Stimulated activated CD8-positive, alpha-beta memory T cell treated with anti-CD3 and anti-CD28 coated beads, Interleukin-15, amount 100 ng/mL, for 4 hours (primary cell): ENCODE measurements around the gene AP4B1.

Experiments used
- DNase-seq, 2 donors: peaks; one replicate each; pipeline ENCODE4 v3.0.0-alpha.2; 2020; ENCODE audit warnings: low read depth in 2 of 2

Gene AP4B1

DNA sequence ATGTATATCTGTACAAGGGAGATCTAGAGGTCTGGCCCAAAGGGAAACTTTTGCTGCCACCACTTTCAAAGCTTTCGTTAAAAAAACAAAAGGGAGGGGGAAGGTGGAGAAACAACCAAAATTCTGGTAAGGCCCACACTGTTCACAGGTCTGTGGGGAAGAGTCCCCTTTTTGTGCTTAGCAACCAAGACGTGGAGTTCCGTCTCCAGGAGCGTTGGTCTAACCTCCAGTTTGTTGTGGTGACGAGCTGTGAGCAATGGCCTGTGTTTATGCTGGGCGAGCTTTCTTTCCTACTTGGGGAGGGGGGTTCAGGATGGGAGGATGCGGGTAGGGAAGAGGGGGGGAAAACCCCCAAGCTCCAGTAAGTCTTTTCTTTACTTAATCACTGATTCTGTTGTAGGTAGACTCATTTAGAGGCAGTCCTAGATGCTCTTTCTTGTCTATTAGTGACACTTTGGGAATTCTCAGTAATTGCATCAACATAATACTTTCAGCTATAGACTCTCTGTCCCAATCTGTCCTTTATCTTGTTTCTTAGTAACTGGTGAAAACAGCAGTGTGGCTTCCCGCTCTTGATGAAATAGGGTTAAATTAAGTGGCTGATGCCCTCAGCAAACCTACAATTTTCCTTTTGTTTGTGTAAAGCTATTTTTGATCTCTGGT, 26.0 kb upstream of the AP4B1 start:
- peak; percentile 39 to 53 for DNase-seq

DNA sequence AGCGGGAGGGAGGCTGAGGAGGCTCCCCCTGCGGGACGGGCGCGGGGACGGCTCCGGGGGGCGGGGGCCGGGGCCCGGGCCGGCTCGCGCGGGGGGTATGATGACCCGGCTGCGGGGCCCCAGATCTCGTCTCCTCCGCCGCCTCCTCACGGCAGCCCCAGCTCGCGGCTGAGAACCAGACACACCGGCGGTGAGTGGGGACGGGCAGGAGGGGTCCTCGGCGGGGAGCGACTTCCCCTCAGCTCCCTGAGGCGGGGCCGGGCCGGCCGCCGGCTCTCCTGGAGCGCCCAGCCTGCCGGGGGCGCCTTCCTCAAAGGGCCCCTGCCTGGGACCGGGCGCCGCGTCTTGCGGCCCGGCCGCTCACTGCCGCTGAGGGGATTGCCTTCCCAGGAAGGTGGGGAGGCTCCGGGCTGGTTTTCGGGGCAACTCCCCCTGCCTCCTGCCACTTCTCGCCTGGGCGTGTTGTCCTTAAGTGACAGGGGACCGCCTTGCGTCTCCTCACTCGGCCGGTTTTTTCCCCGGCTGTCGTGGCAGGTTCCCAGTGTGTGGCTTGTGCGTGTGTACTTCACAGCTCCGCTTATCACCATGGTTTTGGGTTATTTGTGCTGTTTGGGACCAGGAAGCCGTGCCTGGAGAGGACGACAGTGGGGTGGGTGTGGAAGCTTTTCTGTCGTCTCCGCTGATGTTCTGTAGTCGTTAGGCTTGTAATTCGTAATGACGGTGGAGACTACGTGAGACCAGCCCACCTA, 25.3 kb upstream of the AP4B1 start:
- DNase-seq, result peak; percentile 36 to 45

DNA sequence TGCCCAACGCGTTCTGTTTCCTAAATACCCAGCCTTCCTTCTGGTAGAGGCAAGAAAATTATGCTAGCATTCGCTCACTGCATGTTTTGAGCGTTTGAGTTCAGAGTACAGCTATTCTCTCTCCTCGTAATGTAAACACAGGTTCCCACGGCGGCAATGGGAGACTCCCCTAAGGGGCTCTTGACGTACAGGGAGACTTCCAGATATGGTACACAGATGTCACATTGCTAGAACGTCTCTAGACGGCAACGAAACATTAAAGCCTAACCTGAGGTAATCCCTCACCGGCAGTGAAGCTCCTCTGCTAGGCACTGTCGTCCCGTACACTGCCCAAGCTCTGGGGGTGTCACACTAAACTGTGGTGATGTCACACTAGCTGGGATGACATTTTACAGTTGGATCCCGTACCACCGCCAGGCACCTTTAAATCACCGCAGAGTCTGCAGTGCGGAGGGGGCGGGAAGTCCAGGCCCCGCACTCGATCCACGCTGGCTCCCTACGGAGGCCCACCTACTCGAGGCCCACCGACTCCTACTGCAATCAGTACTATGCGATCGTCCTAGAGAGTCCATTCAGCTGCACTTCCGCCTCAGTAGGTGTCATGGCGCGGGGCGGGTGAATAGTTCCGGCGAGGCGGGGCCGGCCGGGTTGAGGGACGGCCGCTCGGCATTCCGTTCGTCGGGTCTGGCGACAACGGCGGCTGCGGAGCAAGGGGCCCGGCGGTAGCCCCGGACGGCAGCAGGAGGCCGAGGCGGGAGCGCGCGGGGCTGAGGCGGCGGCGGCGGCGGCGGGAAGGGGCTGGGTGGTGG, 24.5 kb upstream of the AP4B1 start, which contains the start of gene HIPK1:
HIPK1 (plus strand) TSS at position 384 of the 809 bp plus-strand sequence.
- DNase-seq, result peak; percentile 81 to 86

DNA sequence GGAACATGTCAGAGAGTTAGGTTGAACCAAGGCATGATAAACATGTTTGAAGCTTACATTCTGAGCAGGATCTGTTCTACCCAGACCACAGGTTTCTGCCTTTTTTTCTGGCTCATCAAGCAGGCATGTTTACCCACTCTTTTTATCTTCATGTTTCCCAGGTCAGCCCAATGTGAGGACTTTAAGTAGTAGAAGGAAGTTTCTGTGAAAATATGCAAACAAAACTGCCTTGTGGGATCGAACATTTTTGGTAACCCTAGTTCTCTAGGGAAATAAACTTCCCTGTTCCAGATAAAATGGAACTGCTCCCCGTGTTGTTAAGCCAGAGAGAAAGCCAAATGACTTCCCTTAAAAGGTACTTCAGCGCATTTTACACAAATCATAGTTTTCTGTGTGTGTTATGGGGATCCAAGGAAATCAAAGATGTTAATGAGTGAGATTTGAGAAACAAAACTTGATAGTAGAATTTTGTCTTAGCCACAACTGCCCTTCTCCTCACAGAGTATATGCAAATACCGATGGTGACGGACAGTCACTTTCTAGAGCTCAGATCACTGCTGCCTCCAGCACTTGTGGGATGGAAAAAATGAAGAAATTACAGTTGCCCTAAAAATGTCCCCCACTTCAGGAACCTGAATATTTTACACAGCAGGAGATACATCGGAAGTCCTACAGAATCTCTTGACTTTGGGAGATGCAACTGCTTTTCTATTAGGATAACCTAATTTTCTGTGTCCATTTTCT, 23.8 kb upstream of the AP4B1 start:
- DNase-seq, result no peak

DNA sequence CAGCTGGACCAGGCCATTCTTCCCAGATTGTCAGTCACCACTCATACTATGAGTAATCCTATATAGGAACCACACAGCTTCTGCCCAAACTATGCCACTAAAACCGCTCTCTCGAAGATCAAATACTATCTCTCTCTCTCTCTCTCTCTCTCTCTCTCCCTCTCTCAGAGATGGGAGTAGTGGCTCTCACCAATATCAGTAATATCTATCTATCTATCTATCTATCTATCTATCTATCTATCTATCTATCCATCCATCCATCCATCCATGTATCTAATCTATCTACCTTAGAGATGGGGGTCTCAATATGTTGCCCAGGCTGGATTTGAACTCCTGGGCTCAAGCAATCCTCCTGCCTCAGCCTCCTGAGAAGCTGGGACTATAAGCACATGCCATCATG, 19.9 kb upstream of the AP4B1 start:
- no peak for DNase-seq

DNA sequence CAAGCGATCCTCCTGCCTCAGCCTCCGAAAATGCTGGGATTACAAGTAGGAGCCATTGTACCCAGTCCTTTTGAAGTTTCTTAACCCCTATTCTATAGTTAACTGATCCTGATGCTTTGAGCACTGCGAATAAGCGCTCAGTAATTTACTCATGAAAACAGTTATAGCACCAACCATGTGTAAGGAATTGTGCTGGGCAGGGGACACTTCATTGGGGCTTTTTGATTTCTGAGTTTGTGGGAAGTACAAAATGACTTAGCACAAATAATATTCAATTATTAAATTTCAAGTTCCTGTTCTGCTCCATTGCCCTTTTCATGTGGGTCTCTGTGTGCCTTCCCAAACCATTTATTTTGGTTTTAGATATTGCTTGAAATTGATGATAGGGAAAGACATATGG, 18.4 kb upstream of the AP4B1 start:
- DNase-seq, result no peak

DNA sequence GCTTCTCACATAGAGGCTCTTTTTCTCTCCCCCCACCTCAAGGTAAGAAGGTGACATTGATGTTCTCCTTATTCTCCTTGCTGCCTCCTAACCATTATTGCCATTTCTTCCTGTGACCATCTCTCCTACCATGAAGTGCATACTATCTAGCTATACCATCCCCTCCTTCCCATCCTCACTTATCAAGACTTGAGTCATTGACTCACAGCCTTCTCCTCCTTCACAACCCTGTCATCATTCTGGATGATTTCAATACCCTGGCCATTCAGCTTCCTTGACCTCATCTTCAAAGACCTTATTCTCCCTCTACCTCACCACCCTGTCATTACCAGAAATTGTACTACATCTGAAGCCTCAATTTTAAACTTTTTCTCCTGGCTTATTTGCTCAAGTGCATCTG, 13.6 kb upstream of the AP4B1 start:
- no peak for DNase-seq

DNA sequence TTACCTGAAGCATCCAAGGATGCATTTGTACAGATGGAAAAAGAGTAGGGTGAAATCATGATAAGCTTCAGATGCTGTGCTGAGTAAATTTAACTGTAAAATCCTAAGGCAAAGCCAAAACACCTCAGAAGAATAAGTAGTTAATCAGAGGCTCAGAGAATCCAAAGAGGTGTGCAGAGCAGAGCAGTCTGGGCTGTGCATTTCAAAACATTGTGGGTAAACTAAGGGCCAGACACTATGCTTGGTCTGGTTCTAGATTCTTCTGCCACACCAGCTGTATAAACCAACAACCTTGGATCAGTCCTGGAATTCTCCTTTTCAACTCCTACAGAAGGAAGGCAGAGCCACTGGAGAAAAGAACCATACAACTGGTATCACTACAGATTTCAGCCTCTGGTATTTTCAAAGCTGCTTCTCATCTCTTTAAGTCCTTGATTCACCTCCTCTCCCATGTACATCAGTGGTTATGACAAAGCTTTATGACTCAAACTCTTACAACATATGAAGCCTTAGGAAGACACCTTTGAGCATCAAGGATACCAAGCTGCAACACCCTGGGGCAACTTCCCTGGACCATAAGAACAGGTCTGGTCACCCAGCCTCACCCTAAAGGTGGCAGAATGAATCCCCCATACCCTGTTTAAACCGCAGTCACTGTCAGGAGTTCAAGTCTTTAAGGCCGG, 12.9 kb upstream of the AP4B1 start:
- DNase-seq, result no peak

DNA sequence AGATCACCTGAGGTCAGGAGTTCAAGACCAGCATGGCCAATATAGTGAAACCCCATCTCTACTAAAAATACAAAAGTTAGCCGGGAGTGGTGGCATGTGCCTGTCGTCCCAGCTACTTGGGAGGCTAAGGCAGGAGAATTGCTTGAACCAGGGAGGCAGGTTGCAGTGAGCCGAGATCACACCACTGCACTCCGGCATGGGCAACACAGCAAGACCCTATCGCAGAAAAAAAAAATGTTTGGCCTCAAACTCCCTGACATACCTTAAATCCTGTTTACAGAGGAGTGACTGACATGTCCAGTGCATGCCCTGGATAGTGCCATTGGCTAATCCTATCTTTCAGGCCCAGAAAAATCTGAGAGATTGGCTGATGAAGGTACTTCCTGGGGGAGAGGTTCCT, 12.4 kb upstream of the AP4B1 start:
- DNase-seq, result no peak

DNA sequence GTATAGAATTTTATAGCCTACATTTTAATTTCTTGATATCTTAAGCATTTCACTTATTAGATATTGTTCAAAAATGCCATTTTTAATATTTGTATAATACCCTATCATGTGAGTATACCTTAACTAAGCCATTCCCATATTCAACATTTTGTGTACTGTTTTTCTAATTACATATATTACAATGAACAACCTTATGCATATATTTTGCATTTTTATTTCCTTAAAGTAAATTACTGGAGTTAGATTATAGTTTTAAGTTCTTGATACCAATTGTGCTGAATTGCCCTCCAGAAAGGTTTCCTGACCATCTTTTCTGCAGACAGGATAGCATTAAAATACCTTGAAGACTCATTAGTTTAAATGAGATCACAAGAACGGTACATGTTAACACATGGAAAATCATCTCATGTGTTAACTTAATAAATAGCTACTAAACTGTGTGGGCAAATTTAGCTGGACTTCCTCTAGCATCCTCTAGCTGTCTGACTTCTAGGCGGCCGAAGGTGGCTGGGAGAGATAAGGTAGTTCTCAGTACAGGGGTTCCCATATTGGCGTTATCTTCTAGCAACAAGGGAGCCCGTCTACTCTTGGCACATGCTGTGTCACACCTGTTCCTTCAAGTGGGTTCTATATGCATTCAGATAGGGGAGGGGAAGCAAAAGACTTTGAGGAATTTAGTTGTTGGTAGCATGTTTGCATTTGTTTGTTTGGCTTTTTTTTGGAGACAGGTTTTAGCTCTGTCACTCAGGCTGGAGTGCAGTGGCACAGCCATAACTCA, 9.5 kb upstream of the AP4B1 start:
- no peak for DNase-seq

DNA sequence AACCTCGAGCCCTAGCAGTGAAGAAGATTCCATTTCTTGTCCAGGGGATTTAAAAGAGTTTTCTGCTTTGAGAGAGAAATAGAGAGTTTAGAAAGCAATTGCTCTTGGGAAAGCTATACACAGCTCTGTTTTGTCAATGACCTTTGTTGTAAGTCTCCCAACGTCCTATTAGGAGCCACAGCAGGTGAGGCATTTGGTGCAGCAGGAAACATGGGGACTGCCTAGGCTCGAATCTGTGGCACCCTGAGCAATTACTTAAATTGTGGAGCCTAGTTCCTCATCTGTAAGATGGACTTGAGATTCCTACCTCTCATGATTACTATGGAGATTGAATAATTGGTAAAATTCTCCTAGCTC, 8.7 kb upstream of the AP4B1 start:
- no peak for DNase-seq

DNA sequence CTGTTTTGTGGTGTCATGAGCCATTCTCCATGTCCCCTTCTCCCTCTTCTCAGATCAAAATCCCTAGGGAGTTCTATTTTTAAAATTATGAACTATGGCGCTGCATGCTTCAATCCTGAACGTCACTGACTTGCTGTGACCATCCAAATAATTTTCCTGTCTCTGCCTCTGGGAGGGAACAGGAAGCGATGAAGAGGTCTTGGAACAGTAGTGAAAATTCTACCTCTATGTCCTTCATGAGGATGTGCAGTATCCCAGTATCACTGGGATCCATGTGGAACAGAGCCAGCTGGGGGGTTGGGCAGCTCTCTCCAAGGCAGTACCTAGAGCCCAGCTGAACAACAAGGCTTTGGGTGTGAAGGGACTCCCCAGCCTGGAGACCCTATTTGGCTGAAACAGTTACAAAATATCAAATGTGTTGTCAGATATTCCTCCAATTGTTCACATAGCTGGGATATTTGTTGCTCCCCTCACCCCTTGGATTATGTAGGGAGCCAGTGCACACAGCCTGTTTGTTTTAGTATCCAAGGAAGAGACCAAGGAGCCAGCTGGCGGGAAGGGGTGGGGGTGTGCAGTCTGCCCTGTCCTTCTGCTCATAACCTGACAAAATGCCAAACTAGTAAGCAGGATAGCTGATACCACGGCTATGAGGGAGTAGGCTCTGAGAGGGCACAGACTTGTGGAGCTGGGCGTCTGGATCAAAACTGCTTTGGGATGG, 8.2 kb upstream of the AP4B1 start:
- DNase-seq, result no peak

DNA sequence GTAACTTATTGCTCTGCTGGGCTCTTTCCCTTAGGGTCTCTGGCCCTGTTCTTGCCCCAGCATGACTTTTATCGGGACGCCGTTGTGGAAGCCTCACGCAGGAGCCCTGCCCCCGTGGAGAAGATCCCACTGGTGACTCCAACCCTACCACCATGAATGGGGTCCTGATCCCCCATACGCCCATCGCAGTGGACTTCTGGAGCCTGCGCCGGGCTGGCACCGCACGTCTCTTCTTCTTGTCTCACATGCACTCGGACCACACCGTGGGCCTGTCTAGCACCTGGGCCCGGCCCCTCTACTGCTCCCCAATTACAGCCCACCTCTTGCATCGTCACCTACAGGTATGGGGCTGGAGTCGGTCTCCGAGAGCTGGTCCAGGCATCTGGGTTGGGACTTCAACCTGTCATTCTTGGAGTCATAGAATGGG, 849 bp upstream of the AP4B1 start:
- DNase-seq, result no peak

DNA sequence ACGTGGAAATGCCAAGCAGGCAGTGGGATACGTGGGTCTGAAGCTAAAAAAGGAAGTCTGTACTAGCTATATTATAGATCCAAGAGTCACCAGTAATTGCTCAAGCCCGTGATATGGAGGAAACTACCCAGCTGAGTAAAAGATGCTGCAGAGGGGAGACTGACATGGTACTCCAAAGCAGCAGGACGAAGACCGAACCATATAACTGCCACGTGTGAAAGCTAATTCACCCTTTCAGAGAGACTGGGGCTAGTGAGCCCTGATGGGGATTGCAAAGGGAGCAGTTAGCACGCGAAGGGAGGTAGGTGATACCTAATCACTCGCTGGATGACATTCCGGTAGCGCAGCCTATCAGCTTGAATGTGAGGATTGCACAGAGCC, 316 bp downstream of the AP4B1 start:
- no peak for DNase-seq

DNA sequence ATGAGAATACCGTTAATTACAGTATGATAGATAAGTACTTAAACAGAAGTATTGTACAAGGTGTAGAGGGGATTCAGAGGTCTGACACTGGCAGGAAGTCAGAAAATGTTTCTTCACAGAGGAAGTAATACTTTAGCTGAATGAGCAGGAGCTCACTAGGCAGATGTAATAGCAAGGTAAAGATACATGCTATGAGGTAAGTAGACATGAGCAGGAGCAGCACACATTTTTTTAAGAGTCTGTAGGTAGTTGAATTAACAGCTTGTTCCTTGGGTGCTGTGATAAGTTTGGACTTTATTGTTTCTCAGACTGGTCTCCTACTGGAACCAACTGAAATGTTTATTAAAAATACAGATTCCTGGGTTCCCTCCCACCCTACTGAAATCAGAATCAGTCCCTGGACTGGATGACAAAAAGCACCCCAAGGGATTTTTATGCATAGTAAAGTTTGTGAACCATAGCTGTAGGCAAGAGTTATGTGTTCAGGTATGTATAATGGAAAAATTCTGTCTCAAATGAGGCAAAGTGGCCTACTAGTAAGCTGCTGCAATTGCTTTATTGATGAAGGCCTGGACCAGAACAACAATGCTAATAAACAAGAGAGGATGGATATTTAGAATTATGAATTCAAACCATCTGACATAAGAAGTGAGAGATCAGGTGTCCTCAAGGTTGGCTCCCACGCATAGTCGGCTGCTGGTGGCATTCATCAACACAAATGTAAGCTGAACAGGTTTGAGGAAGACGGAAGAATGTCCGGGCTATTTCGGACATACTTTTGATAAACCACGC, 902 bp downstream of the AP4B1 start:
- DNase-seq, result no peak

DNA sequence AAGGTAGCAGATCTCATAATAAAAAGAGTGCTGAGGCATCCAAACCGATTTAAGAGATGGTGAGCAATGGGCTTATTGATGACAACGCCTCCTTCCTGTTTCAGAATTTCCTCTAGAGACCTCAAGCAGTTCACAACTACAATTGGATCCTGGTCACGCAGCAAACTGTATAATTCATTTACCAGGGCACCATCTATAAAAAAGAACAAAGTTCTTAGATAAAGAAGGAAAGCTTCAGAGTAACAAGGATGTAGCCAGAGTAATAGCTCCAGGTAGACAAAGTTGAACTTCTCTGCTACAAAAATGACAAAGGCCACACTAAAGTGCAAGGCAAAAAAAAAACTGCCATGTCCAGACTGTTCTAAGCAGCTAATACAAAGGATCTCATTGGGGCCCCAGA, 3.4 kb downstream of the AP4B1 start:
- no peak for DNase-seq

DNA sequence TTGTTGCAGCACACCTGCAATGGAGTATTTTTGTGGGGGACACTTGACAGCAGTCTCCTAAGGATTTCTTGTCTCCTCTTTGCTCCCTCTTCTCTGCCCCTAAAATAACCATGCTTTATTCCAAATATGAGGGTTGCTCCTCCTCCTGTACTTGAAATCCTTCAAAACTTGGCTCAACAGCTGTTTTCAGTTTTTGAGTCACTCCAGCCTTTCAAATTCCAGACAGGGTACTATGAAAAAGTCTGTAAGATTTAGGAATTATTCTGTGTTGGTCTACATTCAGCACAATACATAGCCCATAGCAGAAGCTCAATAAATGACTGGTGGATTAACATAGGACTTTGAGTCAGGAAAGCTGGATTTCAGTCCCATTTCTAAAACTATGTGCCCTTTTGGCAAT, 5.5 kb downstream of the AP4B1 start:
- no peak for DNase-seq

DNA sequence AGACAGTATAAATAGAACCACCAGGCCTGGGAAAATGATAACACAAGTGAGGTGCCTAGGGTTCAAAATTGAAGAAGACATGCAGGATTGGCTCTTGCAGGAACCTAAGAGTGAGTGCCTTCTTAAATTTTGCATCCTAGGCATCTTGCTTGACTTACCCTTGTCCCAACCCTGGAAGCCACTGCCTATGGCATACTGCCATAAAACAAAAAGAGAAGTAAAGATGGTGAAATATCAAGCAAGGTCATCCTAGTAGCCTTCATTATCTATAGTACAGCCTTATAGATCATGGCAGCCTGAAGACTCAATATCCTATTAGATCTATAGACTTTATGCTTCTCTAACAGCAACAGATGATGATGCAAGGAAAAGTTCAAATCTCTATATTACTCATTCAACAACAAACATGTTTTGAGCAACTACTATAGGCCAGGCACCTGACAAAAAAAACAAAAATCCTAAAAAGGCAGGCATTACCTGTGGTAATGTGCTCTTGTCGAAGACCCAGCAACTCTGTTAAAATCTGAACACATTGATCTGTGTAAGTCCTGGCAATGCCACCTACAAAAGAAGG, 6.3 kb downstream of the AP4B1 start:
- DNase-seq, result no peak

DNA sequence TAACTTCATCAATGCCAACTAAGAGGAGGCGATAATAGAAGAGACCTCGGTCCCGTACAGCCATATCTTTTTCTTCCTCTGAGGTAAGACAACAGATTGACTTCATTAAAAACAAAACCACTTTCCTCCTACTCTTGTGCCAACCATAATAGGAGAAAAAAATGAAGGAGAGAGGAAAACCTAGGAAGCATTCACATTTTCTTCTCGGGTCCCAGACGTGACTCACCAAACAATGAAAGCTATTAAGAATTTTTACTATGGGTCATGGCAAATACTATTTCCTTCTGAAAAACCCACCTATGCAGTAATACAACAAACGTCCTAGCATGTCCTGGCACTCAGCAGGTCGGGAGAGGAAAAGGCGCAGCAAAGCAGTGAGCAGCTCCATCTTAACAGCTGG, 8.6 kb downstream of the AP4B1 start:
- no peak for DNase-seq
